ENCODE data around the gene LRBA.

Gene LRBA

GRCh38 chr4:151045907-151046306, 30.8 kb upstream of the LRBA start:
- TF ChIP-seq CTCF (conservative IDR thresholded peaks at IDR 0.05; ENCODE audit: low read depth): no peak
- no peak for DNase-seq (ENCODE audit: low spot score)
- ChIA-PET CTCF (no interaction called here), POLR2A (ENCODE audit: low non-redundant PET) (no interaction called here)
- H3K27ac ChIP-seq: no peak overlapping the region

GRCh38 chr4:151043803-151044515, 28.9 kb upstream of the LRBA start:
- no peak overlapping the region for H3K27ac ChIP-seq
- no peak for DNase-seq (ENCODE audit: low spot score)
- TF ChIP-seq CTCF (conservative IDR thresholded peaks at IDR 0.05; ENCODE audit: low read depth): no peak
- ChIA-PET CTCF (no interaction called here), POLR2A (ENCODE audit: low non-redundant PET) (no interaction called here)

DNA sequence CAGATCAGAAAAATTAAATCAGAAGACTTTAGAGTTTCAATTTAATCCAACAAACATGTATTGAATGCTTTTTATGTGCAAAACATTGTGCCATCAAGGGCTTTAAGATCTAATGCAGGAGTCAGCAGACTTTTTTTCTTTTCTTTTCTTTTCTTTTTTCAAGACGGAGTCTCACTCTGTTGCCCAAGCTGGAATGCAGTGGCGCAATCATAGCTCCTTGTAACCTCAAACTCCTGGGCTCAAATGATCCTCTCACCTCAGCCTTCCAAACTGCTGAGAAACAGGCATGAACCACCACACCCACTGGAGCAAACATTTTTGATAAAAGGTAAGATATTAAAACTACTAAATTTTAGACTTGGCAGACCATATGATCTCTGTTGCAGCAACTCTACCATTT, 24.6 kb upstream of the LRBA start:
- H3K27ac ChIP-seq: no peak overlapping the region
- TF ChIP-seq CTCF (conservative IDR thresholded peaks at IDR 0.05; ENCODE audit: low read depth): no peak
- DNase-seq (ENCODE audit: low spot score): no peak
- ChIA-PET CTCF (no interaction called here), POLR2A (ENCODE audit: low non-redundant PET) (interaction anchor here (0.7 kb wide), 1 partner anchor 130 kb away, joined by 7 read pairs; no protein-coding TSS in a partner anchor)

DNA sequence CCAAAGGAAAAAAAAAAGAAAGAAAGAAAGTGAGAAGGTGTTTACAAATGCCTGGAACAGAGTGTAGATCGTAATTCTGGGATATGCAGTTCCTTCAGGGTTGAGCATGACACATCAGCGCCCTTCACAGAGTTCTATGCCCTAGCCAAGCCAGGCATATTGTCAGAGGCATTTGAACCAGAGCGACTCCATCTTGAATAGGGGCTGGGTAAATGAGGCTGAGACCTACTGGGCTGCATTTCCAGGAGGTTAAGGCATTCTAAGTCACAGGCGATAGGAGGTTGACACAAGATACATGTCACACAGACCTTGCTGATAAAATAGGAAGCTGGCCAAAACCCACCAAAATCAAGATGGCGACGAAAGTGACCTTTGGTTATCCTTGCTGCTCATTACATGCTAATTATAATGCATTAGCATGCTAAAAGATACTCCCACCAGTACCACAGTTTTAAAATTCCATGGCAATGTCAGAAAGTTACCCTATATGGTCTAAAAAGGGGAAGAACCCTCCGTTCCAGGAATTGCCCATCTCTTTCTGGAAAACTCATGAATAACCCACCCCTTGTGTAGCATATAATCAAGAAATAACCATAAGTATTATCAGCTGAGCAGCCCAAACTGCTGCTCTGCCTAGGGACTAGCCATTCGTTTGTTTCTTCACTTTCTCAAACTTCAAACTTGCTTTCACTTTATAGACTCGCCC, 23.5 kb upstream of the LRBA start:
- CTCF ChIA-PET: interaction anchor here (0.6 kb wide), 1 partner anchor 11 kb away, joined by 3 read pairs; no protein-coding TSS in a partner anchor
- POLR2A ChIA-PET (ENCODE audit: low non-redundant PET): no interaction called here
- TF ChIP-seq CTCF (conservative IDR thresholded peaks at IDR 0.05; ENCODE audit: low read depth): no peak
- no peak for DNase-seq (ENCODE audit: low spot score)
- H3K27ac ChIP-seq: no peak overlapping the region

DNA sequence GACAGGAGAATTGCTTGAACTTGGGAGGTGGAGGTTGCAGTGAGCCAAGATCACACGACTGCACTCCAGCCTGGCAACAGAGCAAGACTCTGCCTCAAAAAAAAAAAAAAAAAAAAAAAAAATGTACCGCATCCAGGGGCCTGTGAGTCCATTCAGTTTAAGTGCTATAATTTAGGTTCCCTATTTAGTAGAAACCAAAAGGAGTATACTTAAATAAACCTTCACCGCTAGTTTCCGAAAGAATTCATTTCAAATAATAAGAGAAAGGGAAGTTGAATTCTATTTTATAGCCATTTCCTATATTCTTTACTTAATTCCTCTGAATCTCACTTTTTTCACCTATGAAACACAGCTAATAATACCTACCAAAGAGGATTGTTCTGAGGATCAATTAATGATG, 20.8 kb upstream of the LRBA start:
- ChIA-PET CTCF (no interaction called here), POLR2A (ENCODE audit: low non-redundant PET) (no interaction called here)
- H3K27ac ChIP-seq: no peak overlapping the region
- no peak for TF ChIP-seq CTCF (conservative IDR thresholded peaks at IDR 0.05; ENCODE audit: low read depth)
- DNase-seq (ENCODE audit: low spot score): no peak

GRCh38 chr4:151035328-151035727, 20.2 kb upstream of the LRBA start:
- POLR2A ChIA-PET (ENCODE audit: low non-redundant PET): no interaction called here
- CTCF ChIA-PET: no interaction called here
- no peak for TF ChIP-seq CTCF (conservative IDR thresholded peaks at IDR 0.05; ENCODE audit: low read depth)
- H3K27ac ChIP-seq: no peak overlapping the region
- DNase-seq (ENCODE audit: low spot score): peak; percentile 10

All from RWPE1 (cell line).